Common myeloid progenitor, CD34-positive (primary cell): ENCODE measurements around the gene TNPO3.
"Not testable (repeated sequence)": the region's sequence is repeated elsewhere in the genome, so short reads cannot be mapped to it uniquely, and the experiment has no call there.

Experiments used
- CTCF ChIA-PET: fragments of 350-600 bp; sonication (Branson Sonifier 250); formaldehyde crosslinking; loops from one replicate; lab custom pipeline; 2021; ENCODE audit warnings: antibody characterized with exemption; lab: Charles Lee
- POLR2A ChIA-PET: fragments of 350-600 bp; sonication (Branson Sonifier 250); formaldehyde crosslinking; loops from one replicate; lab custom pipeline; 2021; ENCODE audit warnings: antibody characterized with exemption; lab: Charles Lee
- DNase-seq, 3 donors: peaks; one replicate each; pipeline versions ENCODE4 v3.0.0 to v3.0.0-alpha.2; 2013
- H3K27ac ChIP-seq, 2 experiments: 1 replicate in 1 of 2; 2 replicates in 1 of 2; pipeline ENCODE4 v1.7.0; 2013; ENCODE audit warnings: inconsistent platforms in 2 of 2, low read length in 2 of 2, mild to moderate bottlenecking in 2 of 2, low read depth in 1 of 2, moderate library complexity in 1 of 2; ENCODE audit not compliant: severe bottlenecking in 2 of 2, insufficient read depth in 1 of 2, poor library complexity in 1 of 2
- H3K27me3 ChIP-seq, 5 experiments: replicated peaks in 2 of 5; 1 replicate in 3 of 5; 2 replicates in 2 of 5; pipeline versions ENCODE4 v1.6.1 to v1.7.0; 2013; ENCODE audit warnings: low read length in 4 of 5, mild to moderate bottlenecking in 2 of 5, moderate library complexity in 2 of 5, inconsistent platforms in 1 of 5; ENCODE audit not compliant: insufficient read depth in 5 of 5, control insufficient read depth in 4 of 5
- H3K36me3 ChIP-seq, 4 experiments: 1 replicate in 2 of 4; 2 replicates in 2 of 4; pipeline versions ENCODE4 v1.6.1 to v1.7.0; 2013; ENCODE audit warnings: low read length in 3 of 4, control low read depth in 1 of 4, mild to moderate bottlenecking in 1 of 4; ENCODE audit not compliant: control insufficient read depth in 4 of 4, insufficient read depth in 4 of 4
- H3K4me1 ChIP-seq, 4 experiments: 1 replicate in 3 of 4; 2 replicates in 1 of 4; pipeline versions ENCODE4 v1.6.1 to v1.7.1; 2013; ENCODE audit warnings: low read length in 3 of 4, mild to moderate bottlenecking in 3 of 4, control low read depth in 1 of 4, inconsistent platforms in 1 of 4, moderate library complexity in 1 of 4; ENCODE audit not compliant: control insufficient read depth in 4 of 4, insufficient read depth in 4 of 4; ENCODE audit errors: control extremely low read depth in 1 of 4
- H3K4me3 ChIP-seq, 7 experiments: 1 replicate in 4 of 7; 2 replicates in 3 of 7; pipeline versions ENCODE4 v1.5.1 to v1.7.0; 2013; ENCODE audit warnings: mild to moderate bottlenecking in 7 of 7, low read length in 6 of 7, moderate library complexity in 6 of 7, inconsistent platforms in 2 of 7, low read depth in 2 of 7, control low read depth in 1 of 7; ENCODE audit not compliant: insufficient read depth in 4 of 7, control insufficient read depth in 1 of 7; ENCODE audit errors: extremely low read depth in 1 of 7
- H3K9me3 ChIP-seq, 5 experiments: 1 replicate in 4 of 5; 2 replicates in 1 of 5; pipeline versions ENCODE4 v1.6.1 to v1.7.1; 2013; ENCODE audit warnings: low read length in 4 of 5, mild to moderate bottlenecking in 2 of 5, inconsistent platforms in 1 of 5, low read depth in 1 of 5, moderate library complexity in 1 of 5; ENCODE audit not compliant: control insufficient read depth in 4 of 5, insufficient read depth in 2 of 5; ENCODE audit errors: control extremely low read depth in 1 of 5
- WGBS: methylation state at CpG from one replicate; pipeline ENCODE4 v1.1.5; 2013; ENCODE audit not compliant: insufficient coverage; 5-methylcytosine and 5-hydroxymethylcytosine counted together

TNPO3 gene

DNA sequence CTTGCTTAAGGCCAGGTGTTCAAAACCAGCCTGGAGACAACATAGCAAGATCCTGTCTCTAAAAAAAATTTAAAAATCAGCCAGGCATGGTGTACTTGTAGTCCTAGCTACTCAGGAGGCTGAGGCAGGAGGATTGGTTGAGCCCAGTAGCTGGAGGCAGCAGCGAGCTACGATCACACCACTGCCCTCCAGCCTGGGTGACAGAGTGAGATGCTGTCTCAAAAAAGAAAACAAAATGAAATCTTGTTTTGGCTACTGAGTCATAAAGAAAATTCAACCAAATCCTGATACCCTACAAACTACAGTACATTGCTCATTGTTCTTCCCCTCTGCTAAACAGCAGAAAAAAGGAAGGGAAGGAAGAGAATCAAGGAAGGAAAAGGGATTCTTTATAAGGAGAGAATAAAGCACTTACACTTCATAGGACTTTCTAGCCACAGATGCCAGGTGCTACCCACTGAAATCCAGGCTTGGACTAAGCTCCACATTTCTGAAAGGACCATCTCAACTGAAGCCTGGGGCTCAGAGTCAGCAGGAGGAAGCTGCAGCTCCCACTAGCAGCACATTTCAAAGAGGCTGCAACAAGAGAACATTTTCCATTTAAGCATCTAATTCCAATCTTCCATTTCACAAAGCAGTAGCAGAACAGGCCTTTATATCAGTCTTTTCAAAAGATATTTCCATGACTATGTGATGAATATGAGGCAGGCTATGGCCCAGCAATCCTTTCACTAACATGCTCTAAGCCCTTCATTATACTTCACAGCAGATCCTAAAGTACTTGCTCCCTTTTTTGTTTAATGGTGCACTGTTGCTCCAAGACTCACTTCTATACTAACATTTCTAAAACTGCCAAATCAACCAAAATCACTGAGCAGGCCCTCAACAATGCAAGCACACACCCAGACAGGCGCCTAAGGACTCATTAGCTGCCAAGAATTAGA lies 13.5 kb downstream of the TNPO3 start:
- DNase-seq = no peak
- WGBS = 90% methylated on average over 2 of the region's 3 CpGs
- H3K4me1 ChIP-seq = peaks cover 0 to 3% (median 0%) of the 10 kb centered on the region in 4 experiments
- H3K4me3 ChIP-seq = no peak overlapping the region
- peaks cover 2 to 20% (median 16%) of the 10 kb centered on the region in 4 experiments for H3K36me3 ChIP-seq
- no peaks in the 10 kb centered on the region for H3K9me3 ChIP-seq
- ChIA-PET POLR2A (interaction anchor here (0.8 kb wide), 1 partner anchor 11 kb away, joined by 3 read pairs; no protein-coding TSS in a partner anchor), CTCF (interaction anchor here (0.8 to 1.9 kb wide), 2 partner anchors 9 to 13 kb away, joined by 3 to 6 read pairs; partner anchors contain the start of gene TNPO3)
- H3K27ac ChIP-seq = peak overlapping the region in 1 of 2 experiments; percentile 20
- no peaks in the 10 kb centered on the region for H3K27me3 ChIP-seq

DNA sequence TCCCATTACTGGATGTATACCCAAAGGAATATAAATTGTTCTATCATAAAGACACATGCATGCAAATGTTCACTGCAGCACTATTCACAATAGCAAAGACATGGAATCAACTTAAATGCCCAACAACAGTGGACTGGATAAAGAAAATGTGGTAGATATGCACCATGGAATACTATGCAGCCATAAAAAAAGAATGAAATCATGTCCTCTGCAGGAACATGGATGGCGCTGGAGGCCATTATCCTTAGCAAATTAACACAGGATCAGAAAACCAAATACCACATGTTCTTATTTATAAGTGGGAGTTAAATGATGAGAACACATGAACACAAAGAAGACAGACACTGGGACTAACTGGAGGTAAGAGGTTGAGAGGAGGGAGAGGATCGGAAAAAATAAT lies 16.4 kb downstream of the TNPO3 start:
- H3K4me1 ChIP-seq, H3K27ac ChIP-seq, H3K27me3 ChIP-seq, H3K9me3 ChIP-seq, DNase-seq, POLR2A ChIA-PET, CTCF ChIA-PET, H3K4me3 ChIP-seq: not testable (repeated sequence)
- H3K36me3 ChIP-seq = peaks cover 10 to 34% (median 31%) of the 10 kb centered on the region in 4 experiments
- WGBS = no CpG with 5 or more reads among the region's 2 CpGs

DNA sequence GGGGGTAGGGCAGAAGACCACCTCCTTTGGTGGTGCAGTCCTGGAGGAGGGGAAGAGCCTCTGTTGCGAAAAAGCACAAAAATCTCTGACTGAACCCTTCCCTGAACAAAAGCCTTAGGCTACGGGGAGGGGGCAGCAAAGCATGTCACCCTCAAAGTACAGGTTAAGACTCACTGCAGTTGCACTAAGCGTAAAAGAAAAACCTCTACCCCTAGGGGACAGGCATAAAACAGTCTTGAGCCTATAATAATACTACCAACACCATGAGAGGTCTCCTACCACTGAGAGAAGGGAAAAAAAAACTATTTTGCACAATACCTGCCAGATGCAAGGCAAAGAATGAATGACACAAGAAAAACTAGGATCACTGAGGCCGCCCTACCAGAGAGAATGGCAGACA lies 17.3 kb downstream of the TNPO3 start:
- POLR2A ChIA-PET = no interaction called here
- Histone ChIP-seq H3K4me1 (peaks cover 0 to 3% (median 0%) of the 10 kb centered on the region in 4 experiments), H3K9me3 (no peaks in the 10 kb centered on the region), H3K27me3 (no peaks in the 10 kb centered on the region), H3K27ac (no peak overlapping the region), H3K36me3 (peaks cover 17 to 39% (median 34%) of the 10 kb centered on the region in 4 experiments), H3K4me3 (no peak overlapping the region)
- 100% methylated on average over 1 of the region's 4 CpGs for WGBS
- CTCF ChIA-PET = interaction anchor here (0.6 to 0.7 kb wide), 2 partner anchors 52 to 55 kb away, joined by 3 read pairs; no protein-coding TSS in a partner anchor
- DNase-seq = no peak

DNA sequence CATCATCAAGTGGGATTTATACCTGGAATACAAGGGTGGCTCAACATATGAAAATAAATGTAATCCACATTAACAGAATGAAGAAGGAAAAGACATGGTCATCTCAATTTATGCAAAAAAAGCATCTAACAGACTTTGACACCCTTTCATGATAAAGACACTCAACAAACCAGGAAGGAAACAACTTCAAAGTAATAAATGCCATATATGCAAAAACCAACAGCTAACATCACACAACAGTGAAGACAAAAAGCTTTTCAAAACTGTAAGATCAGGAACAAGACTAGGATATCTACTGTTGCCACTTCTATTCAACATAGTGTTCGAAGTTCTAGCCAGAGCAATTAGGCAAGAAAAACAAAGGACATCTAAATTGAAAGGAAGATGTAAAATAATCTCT lies 22.9 kb downstream of the TNPO3 start:
- no peak overlapping the region for H3K27ac ChIP-seq
- no CpG with 5 or more reads among the region's 1 CpG for WGBS
- peaks cover 22 to 51% (median 29%) of the 10 kb centered on the region in 4 experiments for H3K36me3 ChIP-seq
- ChIA-PET CTCF (no interaction called here), POLR2A (interaction anchor here (0.5 to 1.0 kb wide), 2 partner anchors 22 to 23 kb away, joined by 3 read pairs; partner anchors contain the start of gene TNPO3)
- no peaks in the 10 kb centered on the region for H3K4me1 ChIP-seq
- no peak for DNase-seq
- H3K27me3 ChIP-seq = no peaks in the 10 kb centered on the region
- no peaks in the 10 kb centered on the region for H3K9me3 ChIP-seq
- H3K4me3 ChIP-seq = no peak overlapping the region

DNA sequence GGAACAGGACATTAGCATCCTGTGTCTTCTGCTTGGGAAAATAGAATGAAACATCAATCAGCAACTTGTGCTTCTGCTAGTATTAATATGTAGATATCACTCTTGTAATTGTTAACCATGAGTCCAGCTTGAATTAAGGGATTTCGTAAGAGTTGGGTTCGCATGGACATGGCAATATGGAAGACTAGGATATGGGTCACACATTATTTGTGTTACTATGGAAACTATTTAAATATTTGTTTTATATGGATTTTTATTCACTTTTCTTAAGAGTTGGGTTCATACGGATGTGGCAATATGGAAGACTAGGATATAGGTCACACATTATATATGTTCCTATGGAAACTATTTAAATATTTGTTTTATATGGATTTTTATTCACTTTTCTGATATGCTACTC lies 24.5 kb downstream of the TNPO3 start:
- Histone ChIP-seq H3K27me3 (no peaks in the 10 kb centered on the region), H3K27ac (no peak overlapping the region), H3K36me3 (peaks cover 20 to 45% (median 26%) of the 10 kb centered on the region in 4 experiments), H3K9me3 (no peaks in the 10 kb centered on the region), H3K4me1 (no peaks in the 10 kb centered on the region), H3K4me3 (no peak overlapping the region)
- CTCF ChIA-PET = no interaction called here
- WGBS = no CpG with 5 or more reads among the region's 3 CpGs
- no peak for DNase-seq
- POLR2A ChIA-PET = no interaction called here

DNA sequence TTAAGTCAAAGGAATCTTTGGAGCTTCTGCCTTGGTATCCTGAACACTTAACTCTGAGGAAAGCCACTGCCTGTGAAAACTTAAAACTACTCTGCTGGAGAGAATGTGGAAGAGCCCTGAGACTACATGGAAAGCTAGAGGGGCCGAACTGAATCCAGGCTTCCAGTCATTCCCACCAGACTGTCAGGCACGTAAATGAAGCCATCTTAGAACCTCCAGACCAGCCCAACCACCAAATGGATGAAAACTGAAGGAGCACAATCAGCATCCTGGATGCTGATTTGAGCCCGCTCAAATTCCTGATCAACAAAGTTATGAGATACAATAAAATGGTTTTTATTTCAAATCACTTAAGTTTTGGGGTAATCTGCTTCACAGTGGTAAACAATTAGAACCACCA lies 30.8 kb downstream of the TNPO3 start:
- Histone ChIP-seq H3K36me3 (peaks cover 0 to 9% (median 5%) of the 10 kb centered on the region in 4 experiments), H3K27me3 (no peaks in the 10 kb centered on the region), H3K9me3 (no peaks in the 10 kb centered on the region), H3K27ac (no peak overlapping the region), H3K4me1 (no peaks in the 10 kb centered on the region), H3K4me3 (no peak overlapping the region)
- WGBS = 95% methylated on average over 2 of the region's 3 CpGs
- POLR2A ChIA-PET = no interaction called here
- no peak for DNase-seq
- CTCF ChIA-PET = interaction anchor here (1.4 kb wide), 1 partner anchor 11 kb away, joined by 3 read pairs; no protein-coding TSS in a partner anchor

DNA sequence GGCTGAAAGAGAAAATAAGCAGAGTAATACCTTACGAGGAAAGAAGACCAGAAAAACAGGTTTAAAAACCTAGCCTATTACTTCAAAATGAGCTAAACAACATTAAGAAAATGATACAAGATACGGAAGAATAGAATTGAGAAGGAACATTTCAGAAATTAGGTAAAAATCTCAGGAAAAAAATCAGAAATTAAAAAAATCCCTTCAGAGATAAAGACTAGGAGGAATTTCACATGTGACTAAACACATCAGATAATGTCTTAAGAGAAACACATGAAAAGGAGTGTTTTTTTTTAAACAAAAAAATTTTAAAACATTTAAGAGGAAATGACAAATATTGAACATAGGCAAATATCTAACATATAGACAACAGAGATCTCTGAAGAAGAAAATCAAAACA lies 33.3 kb downstream of the TNPO3 start:
- Histone ChIP-seq H3K27me3 (no peaks in the 10 kb centered on the region), H3K4me1 (no peaks in the 10 kb centered on the region), H3K27ac (no peak overlapping the region), H3K36me3 (peaks cover 4 to 17% (median 6%) of the 10 kb centered on the region in 4 experiments), H3K9me3 (no peaks in the 10 kb centered on the region), H3K4me3 (no peak overlapping the region)
- no peak for DNase-seq
- WGBS = no CpG with 5 or more reads among the region's 2 CpGs
- ChIA-PET CTCF (no interaction called here), POLR2A (interaction anchor here (0.8 kb wide), 1 partner anchor 15 kb away, joined by 4 read pairs; no protein-coding TSS in a partner anchor)
